ENCODE results near the gene CAST.

GRCh38 chr5:96714951-96715451 is 52.8 kb downstream of the CAST start:
- TF ChIP-seq POLR2A (IDR thresholded peaks at IDR 0.05) = no peak
- no peak for TF ChIP-seq CTCF (IDR thresholded peaks at IDR 0.05)

All from lower leg skin (tissue), 3 donors.